Bone marrow (tissue), 2 donors: ENCODE results near the gene GPHA2.
"Not testable (repeated sequence)": the region's sequence is repeated elsewhere in the genome, so short reads cannot be mapped to it uniquely, and the experiment has no call there.

Source experiments
- DNase-seq, 2 donors: peaks; one replicate each; lab custom pipeline; 2025; lab: John Stamatoyannopoulos, UW

GPHA2 gene, protein sequence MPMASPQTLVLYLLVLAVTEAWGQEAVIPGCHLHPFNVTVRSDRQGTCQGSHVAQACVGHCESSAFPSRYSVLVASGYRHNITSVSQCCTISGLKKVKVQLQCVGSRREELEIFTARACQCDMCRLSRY

DNA sequence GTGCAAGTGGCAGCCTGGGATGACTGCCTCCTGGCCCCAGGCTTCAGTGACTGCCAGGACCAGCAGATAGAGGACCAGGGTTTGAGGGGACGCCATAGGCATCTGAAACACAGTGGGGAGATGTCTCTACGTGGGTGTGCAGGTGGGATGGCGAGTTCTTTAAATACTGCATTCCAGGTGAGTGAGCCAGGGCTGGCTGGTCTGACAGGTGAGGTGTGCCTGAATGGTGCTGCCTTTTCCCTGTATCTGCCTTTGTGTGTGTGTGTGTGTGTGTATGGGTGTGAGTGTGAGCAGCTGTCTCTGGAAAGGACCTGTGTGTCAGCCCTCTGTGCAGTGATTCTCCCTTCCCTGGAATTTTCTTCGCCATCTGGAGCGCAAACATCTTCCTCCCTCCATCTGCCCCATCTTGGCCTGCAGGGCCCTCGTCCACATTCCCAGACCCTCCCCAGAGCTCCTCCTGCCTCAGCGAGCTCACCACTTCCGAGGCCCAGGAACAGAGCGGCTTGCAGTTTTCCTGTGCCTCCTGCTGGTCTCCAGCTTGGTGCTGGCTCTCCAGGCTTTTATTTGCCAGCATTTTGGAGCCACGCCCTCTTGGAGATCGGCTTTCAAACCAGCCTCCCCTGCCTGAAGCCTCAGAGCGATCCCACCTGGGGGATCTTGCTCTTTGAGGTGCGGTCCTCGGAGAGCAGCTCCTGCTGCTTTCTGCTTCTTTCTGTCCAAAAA is at the start of gene GPHA2:
TSS of gene GPHA2 (minus strand) at position 535 of the 723 bp plus-strand sequence. CDS start at position 102, 433 bp downstream.
- DNase-seq, result no peak

DNA sequence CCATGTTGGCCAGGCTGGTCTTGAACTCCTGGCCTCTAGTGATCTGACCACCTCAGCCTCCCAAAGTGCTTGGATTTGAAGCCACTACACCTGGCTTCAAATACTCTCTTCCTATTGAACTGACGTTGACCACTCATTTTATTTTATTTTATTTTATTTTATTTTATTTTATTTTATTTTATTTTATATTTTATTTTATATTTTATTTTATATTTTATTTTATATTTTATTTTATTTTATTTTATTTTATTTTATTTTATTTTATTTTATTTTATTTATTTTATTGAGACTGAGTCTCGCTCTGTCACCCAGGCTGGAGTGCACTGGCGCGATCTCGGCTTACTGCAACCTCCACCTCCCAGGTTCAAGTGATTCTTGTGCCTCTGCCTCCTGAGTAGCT is 47.6 kb upstream of the GPHA2 start:
- DNase-seq, result not testable (repeated sequence)

DNA sequence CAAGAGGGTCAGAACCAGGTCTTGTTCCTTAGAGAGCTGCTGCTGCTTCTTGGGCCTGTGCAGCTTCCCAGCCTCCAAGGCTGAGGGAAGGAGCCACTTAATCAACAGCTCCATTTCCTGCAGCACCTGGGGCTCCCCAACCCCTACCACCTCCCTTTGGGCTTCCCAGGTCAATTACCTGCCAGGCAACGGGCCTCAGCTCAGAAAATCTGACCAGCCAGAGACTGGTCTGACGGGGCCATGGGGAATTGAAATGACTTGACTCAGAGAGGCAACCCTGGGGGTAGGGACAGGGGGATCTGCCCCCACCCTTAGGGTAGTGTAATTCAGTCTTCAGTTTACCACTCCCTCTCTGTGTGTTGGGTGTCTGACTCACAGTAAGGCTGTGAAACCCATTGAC is 41.0 kb upstream of the GPHA2 start:
- no peak for DNase-seq

DNA sequence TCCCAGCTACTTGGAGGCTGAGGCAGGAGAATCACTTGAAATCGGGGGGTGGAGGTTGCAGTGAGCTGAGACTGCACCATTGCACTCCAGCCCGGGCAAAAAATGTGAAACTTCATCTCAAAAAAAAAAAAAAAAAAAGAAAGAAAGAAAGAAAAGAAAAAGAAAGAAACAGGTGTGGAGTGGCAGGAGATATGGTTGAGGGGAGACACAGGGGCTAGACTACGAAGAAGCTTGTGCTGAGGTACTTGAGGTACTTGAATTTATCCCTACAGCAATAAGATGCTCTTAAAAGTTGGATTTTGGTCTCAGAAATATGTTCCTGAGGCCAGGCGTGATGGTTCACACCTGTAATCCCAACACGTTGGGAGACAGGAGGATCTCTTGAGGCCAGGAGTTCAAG is 38.4 kb upstream of the GPHA2 start:
- no peak for DNase-seq

DNA sequence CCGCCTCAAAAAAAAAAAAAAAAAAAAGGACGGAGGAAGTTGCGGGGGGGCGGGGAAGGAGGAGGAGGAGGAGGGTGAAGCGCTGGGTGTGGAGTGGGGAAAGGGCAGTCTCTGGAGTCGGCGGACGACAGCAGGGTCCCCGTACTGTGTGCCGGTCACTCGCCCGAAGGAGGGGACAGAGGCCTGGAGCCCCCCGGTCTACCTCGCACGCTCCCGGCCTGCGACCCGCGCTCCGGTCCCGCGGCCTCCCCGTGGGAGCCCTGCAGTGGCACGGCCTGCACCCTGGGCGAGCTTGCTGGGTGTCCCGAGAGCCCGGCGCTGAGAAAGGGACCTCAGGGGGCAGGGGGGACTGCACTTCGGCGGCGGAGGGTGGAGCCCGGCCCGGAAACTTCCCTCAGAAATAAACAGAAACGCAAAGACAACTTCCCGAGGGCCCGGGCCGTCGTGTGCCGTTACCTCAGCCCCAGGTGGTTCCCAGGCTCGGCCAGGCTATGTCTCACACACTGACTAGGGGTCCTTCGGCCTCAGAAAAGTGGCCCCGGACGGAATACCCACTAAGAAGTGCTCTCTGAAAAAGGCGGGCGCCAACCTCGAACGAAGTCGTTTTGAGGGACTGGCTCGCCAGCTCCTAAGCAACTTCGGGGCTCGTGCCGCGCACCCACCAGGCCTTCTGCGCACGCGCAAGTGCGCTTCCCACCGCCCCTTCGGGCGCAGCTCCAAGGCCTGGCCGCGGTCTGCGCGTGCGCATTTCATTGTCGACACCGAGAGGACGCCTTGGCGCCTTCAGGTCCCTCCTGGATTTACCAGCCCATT is 35.9 kb upstream of the GPHA2 start, which contains the start of gene MAJIN:
TSS of gene MAJIN (minus strand) at position 688 of the 813 bp plus-strand sequence. CDS start 12,703 bp downstream, outside the sequence.
- DNase-seq, result no peak

DNA sequence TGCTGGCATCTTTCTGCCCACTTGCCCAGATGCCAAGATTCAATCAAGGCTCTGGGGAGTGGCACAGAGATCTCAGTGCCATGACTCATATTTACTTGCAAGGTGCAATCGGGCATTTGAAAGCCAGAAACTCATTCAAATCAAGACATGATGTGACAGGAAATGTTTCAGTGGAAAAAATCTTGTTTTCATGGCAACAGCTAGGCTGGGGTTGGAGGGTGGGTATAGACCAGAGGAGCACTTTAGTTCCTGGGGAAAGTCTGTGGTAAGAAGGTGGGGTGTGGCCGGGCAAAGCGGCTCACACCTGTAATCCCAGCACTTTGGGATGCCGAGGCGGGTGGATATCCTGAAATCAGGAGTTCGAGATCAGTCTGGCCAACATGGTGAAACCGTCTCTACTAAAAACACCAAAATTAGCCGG is 35.0 kb upstream of the GPHA2 start:
- no peak for DNase-seq

DNA sequence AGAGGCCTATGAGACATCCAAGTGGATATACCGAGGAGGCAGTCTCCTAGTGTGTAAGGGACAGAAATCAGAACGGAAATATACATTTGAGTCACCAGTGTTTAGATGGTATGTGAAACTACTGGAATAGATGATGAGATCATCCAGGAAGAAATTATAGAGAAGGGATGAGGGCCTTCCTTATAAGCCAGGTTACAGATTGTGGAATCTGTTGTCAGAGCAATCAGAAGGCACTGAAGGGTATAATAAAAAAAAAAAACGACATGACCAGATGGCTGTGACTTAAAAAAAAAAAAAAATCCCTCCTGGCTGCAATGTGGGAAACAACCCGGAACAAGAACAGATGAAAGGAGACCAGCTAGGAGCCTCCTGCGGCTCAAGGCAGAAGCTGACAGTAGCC is 33.5 kb upstream of the GPHA2 start:
- DNase-seq, result no peak

DNA sequence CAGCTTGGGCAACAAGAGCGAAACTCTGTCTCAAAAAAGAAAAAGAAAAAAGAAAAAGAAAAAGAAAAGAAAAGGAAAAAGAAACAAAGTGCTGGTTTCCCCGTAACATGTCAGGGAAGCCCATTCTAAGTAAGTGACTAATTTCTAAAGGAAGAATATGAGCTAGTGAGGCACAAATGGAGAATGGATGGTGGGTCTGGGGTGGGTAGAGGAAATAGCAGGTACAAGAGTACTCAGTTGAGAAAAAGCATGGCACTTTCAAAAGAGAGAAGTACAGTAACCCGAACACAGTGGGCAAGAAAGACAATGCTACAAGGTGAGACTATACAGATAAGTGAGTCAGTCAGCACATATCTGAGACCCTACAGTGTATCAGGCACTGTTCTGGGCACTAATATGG is 31.7 kb upstream of the GPHA2 start:
- no peak for DNase-seq

DNA sequence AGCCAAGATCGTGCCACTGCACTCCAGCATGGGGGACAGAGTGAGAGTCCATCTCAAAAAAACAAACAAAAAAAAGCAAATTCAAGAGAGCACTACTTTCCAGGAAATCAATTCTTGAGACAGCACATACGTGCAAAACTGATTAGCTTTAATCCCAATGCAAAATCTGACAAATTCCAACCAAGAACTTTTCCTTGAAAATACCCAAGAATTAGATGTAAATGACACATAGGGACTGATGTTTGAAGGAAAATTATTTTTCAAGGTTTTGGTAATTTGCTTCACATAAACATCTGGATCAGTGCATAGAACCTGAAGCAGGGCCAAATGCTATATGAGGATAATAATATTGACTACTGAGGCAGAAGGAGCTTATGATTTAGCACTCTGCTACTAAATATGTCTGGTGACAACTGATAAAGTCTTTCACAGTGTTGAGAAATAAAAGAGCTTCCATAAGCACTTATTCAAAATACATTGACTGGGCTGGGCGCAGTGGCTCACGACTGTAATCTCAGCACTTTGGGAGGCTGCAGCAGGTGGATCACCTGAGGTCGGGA is 27.5 kb upstream of the GPHA2 start:
- DNase-seq, result no peak

DNA sequence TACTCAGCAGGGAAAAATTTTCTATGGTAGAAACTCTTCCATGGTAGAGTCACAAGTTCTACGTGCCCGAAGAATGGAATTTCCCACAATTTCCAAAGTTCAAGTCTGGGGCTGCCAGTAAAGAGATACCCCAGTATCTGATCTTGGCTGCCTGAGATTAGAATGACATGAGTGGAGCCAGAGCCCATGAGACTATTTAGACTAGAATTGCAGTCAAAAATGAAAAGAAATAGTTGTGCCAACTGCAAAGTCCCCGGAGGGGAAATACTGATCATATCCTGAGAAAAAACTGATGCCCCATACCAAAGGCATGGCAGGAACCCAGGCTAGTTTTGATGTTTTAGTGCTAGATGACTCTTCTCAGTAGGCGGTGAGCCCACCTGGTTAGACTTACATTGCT is 25.0 kb upstream of the GPHA2 start:
- DNase-seq, result no peak

DNA sequence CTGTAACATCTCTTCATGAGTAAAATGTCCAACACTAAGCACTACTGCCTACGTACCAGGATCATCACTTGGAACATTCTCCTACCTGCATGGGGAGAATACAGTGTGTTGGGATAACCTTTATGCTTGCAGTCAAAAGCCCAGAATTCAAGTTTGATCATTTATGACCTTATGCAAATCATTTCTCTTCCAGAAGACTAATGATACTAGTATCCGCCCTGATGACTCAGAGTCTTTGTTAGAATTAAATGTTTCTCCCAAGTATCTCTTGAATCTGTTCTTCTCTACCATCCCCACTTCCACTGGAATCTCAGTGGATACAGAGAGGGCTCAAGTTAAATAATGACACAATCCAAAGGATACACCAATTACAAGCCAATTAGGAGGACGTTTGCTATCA is 23.8 kb upstream of the GPHA2 start:
- DNase-seq, result no peak

DNA sequence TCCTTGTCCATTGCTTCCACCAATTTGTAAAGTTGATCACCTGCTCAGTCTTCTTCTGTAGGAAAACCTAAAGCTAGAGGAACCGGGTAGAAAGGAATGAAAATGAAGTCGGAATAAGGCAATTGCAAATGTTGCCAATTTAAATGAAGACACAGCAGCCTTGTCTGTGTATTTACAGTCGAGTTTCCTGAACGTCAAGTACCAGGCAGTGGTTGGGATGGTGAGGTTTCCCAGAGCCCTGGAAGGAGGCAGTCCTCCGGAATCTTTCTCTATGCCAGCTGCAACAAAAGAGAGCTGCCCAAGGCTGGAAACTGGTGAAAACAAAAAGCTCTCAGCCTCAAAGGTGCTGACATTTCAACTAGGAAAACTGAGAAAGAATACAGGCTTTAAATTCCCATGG is 18.5 kb upstream of the GPHA2 start:
- DNase-seq, result no peak

DNA sequence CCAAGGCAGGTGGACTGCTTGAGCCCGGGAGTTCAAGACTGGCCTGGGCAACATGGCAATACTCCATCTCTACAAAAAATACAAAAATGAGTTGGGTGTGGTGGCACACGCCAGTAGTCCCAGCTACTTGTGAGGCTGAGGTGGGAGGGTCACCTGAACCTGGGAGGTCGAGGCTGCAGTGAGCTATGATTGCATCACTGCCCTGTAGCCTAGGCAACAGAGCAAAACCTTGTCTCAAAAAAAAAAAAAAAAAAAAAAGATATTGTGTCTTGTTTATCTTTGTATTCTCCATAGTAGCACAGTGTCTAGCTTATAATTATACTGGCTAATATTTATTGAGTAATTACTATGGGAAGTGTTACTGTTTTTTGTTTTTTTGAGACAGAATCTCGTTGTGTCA is 15.8 kb upstream of the GPHA2 start:
- DNase-seq, result no peak

DNA sequence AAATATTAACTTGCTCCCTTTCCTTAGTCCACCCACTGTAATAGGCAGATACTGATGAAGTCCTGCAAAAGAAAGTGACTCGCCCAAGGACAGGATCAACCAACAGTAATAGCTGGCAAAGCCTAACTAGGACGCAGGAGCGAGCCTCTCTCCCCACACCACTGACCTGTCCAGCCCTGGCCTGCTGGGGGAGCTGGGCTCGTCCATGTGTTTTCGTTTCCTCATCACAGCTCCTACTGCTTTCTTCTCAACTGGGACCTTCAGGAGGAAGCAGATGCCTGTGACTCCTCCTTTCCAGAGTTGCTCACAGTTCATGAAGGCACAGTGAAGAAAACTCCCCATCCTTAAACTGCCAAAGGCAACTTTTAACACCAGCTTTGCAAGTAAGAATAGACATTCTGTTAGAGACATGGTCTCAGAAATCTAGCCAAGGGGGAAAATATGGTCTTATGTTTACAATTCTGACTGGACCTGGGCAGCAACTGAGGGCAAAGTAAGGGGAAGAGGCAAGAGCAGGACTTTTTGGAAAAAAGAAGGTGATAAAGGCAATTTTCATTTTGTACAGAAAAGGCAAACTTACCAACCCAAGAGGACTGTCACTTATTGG is 11.6 kb upstream of the GPHA2 start:
- DNase-seq, result no peak

DNA sequence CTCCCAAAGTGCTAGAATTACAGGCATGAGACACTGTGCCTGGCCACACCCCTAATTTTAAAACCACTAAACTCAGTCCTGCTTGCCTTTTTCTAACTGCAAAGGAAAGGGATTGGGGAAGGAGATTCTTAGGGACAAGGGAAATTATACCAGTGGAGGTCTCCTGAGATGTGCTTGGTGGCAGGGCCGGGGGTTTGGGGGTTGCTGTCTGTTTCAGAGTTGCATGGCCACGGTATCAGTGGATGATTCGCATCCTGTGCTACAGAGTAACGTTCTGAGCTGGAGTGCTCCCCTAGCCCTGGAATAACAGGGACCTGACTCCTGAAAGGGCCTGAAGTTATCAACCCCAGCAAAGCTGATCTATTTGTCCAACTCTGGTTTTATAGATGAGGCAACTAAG is 846 bp upstream of the GPHA2 start:
- DNase-seq, result no peak

DNA sequence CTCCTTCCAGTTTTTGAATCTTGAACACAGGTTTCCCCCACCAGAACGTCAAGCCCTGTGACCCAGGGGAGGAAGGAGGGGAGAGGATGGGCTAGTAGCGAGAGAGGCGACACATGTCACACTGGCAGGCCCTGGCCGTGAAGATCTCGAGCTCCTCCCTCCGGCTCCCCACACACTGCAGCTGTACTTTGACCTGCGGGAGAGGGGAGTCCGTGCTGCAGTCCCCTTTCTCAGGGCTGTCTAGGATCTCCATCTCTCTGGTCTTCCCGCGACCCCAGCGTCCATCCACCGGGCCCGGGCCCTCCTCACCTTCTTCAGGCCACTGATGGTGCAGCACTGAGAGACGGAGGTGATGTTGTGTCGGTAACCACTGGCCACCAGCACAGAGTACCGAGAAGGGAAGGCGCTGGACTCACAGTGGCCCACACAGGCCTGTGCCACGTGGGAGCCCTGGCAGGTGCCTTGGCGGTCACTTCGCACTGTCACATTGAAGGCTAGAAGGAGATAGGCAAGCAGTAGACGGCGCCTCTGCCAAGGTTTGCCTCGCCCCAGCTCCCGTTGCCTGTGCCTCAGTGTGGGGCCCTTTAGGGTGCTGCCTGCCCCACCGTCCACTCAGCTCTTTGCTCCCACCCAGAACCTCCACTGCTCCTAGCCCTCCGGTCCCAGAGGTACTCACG is 873 bp downstream of the GPHA2 start:
- no peak for DNase-seq

DNA sequence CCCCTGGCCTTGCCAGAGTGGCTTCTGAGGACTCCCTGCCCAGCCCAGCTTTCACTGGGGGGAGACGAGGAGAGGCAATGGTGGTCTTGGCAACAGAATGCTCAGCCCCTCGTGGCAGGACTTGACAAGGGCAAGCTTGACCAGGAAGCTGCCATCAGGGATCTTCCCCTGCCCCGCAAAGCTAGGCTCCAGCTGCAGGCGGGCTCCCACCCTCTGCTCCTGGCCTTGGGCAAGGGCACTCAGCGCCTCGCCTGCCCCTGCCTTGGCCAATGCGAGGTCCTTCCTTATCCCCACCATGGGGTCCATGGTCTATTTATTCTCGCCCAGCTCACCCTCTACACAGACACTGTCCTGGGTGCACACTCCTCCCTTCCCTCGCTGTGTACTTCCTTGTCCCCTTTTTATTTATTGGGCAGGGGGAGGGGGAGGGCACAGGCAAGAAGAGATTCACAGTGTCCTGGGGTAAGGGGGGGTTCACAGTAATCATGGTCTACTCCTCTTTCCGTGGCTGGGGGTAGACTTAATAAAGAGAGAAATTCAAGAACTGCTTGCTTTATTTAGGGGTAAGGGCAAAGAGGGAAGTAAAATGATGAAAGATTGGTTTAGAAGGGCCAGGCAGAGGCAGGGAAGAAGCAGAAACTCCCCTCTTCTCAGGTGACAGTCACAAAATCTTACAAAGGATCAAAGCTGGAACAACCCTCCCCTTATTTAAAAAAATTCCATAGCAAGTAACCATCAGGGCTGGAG is 1.6 kb downstream of the GPHA2 start:
- no peak for DNase-seq

DNA sequence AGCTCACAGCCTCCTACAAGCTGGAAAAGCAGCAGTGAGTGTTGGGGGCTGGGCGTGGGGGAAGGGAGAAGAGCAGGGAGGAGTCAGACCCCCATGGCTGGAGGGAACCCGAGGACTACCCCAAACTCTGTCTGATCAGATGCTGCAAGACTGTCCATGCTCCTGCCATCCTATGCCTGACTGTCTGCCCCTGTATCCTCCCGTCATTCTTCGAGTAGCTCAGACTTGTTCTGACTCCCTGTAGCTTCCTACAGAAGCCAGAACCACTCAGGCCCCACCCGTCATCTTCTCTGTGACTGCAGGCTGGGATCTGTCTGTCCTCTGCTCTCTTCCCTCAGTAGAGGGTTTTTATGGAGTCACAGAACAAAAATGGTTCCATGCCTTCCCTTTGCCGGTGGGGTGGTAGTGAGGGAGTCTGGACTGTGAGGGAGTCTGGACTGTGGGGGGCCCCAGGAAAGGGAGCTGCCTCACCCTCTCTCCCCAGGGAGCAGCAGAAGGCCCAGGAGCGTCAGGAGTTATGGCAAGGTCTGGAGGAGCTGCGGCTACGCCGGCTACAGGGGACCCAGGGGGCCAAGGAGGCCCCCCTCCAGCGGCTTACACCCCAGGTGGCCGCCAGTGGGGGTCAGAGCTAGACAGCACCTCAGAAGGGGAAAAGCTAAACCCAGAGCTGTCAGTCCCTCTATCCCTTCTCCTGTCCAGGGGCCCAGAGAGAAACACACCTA is 2.3 kb downstream of the GPHA2 start:
- no peak for DNase-seq

DNA sequence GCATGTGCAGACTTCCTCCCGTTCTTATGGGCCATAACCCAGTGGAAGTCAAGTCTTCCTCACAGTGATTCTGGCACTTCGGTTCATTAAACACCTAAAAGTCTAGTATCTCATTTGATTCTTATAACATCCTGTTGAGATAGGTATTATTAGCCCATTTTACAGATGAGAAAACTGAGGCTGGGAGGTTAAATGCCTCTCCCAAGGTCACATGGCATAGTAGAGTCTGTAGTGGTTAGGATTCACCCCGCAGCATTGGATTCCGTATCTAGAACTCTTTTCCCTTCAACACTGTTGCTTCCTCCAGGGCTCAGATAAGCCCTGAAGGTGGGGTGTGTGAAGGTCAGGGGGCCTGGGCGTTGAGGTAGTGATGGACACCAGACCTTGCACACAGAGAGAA is 3.4 kb downstream of the GPHA2 start:
- DNase-seq, result no peak

DNA sequence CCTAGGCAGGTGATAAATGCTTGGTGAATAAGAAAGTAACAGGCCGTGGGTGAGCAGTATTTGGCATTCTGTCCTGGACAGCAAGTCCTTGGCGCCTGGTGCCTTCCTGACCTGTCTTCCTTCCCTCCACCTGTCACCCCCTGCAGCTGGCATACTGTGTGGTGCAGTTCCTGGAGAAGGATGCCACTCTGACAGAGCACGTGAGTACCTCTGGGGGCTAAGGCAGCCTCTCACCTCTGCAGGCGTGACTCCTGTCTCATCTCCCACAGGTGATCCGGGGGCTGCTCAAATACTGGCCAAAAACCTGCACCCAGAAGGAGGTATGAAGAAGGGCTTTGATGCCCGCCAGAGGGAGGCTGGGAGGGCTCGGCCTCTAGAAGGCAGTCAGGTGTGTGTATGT is 4.4 kb downstream of the GPHA2 start:
- no peak for DNase-seq
